Loucy (cell line): Measurements from ENCODE around the gene DAD1.
A peak's percentile ranks its signal among the peaks of the same experiment; 100 is the strongest.

ENCODE experiments used
- H2AFZ ChIP-seq: fragments of 200-600 bp; sonication (generic); 2 replicates; pipeline ENCODE4 v1.6.0; 2016; ENCODE audit warnings: antibody characterized with exemption, mild to moderate bottlenecking, low read length, moderate library complexity
- H3F3A ChIP-seq: fragments of 200-600 bp; 2 replicates; pipeline ENCODE4 v1.6.0; 2016; ENCODE audit warnings: antibody characterized with exemption, low read depth, mild to moderate bottlenecking
- H3K27me3 ChIP-seq: fragments of 200-600 bp; sonication (generic); 2 replicates; pipeline ENCODE4 v1.6.1; 2014; ENCODE audit warnings: low read length, mild to moderate bottlenecking; ENCODE audit not compliant: insufficient read depth, poor library complexity, severe bottlenecking
- H3K36me3 ChIP-seq: fragments of 200-600 bp; sonication (generic); 2 replicates; pipeline ENCODE4 v1.6.1; 2016; ENCODE audit warnings: low read length; ENCODE audit not compliant: insufficient read depth
- H3K4me1 ChIP-seq: fragments of 200-600 bp; sonication (generic); 2 replicates; pipeline ENCODE4 v1.5.1; 2014; ENCODE audit warnings: low read length, mild to moderate bottlenecking; ENCODE audit not compliant: insufficient read depth, poor library complexity, severe bottlenecking
- H3K4me2 ChIP-seq: fragments of 200-600 bp; sonication (generic); 2 replicates; pipeline ENCODE4 v1.6.0; 2014; ENCODE audit warnings: antibody characterized with exemption, low read length, low read depth, mild to moderate bottlenecking; ENCODE audit not compliant: poor library complexity, severe bottlenecking
- H3K4me3 ChIP-seq: fragments of 200-600 bp; sonication (generic); 2 replicates; pipeline ENCODE4 v1.5.1; 2014; ENCODE audit warnings: low read length, mild to moderate bottlenecking, mixed read lengths; ENCODE audit not compliant: poor library complexity, severe bottlenecking
- H3K79me2 ChIP-seq: fragments of 200-600 bp; sonication (generic); 2 replicates; pipeline ENCODE4 v1.6.1; 2014; ENCODE audit warnings: low read length; ENCODE audit not compliant: insufficient read depth
- H3K9ac ChIP-seq: fragments of 200-600 bp; sonication (generic); 2 replicates; pipeline ENCODE4 v1.6.0; 2014; ENCODE audit warnings: mild to moderate bottlenecking, low read depth, low read length, moderate library complexity; ENCODE audit not compliant: poor library complexity, severe bottlenecking
- H3K9me2 ChIP-seq: fragments of 200-600 bp; sonication (generic); replicated peaks from 2 replicates; pipeline ENCODE4 v1.6.1; 2016; ENCODE audit warnings: low read depth, low read length, mixed read lengths
- H3K9me3 ChIP-seq: fragments of 200-600 bp; sonication (generic); 2 replicates; pipeline ENCODE4 v1.6.1; 2014; ENCODE audit warnings: mild to moderate bottlenecking, antibody characterized with exemption, low read length, low read depth; ENCODE audit not compliant: insufficient read depth
- H4K20me1 ChIP-seq: fragments of 200-600 bp; sonication (generic); 2 replicates; pipeline ENCODE4 v1.6.0; 2014; ENCODE audit warnings: antibody characterized with exemption, low read length, mild to moderate bottlenecking; ENCODE audit not compliant: insufficient read depth, poor library complexity, severe bottlenecking
- CTCF ChIP-seq: fragments of 200-600 bp; sonication (generic); conservative IDR thresholded peaks from 2 replicates; pipeline ENCODE4 v1.5.1; 2014; ENCODE audit warnings: mild to moderate bottlenecking, antibody characterized with exemption, low read length
- EZH2phosphoT487 ChIP-seq: fragments of 200-600 bp; IDR thresholded peaks from 2 replicates; pipeline ENCODE4 v1.6.1; 2018; ENCODE audit warnings: antibody characterized with exemption, mild to moderate bottlenecking, moderate library complexity, borderline replicate concordance

DAD1 gene

GRCh38 chr14:22522466-22522957 is 66.5 kb downstream of the DAD1 start:
- peaks cover 57% of the 10 kb centered on the region for H3K4me1 ChIP-seq
- no peaks in the 10 kb centered on the region for H3K9me2 ChIP-seq
- H3K36me3 ChIP-seq, result peaks cover 55% of the 10 kb centered on the region; the same call in 1 of the 2 replicates
- H3K9ac ChIP-seq, result peak overlapping the region; percentile 45
- H3K4me3 ChIP-seq, result no peak overlapping the region
- H4K20me1 ChIP-seq, result peaks cover 29% of the 10 kb centered on the region
- H3K79me2 ChIP-seq, result peaks cover 98% of the 10 kb centered on the region
- no peaks in the 10 kb centered on the region for H3K27me3 ChIP-seq
- TF ChIP-seq EZH2phosphoT487, result no peak
- TF ChIP-seq CTCF, result no peak
- H3F3A ChIP-seq, result 0 out of 2 replicates have a peak, but pooled peaks cover 6% of the 10 kb centered on the region
- H3K9me3 ChIP-seq, result no peaks in the 10 kb centered on the region
- H3K4me2 ChIP-seq, result peak overlapping the region; percentile 31
- no peak overlapping the region for H2AFZ ChIP-seq

GRCh38 chr14:22521449-22522239 is 67.4 kb downstream of the DAD1 start:
- H3K4me3 ChIP-seq, result no peak overlapping the region
- TF ChIP-seq EZH2phosphoT487 (no peak), CTCF (no peak)
- peaks cover 59% of the 10 kb centered on the region for H3K4me1 ChIP-seq
- H4K20me1 ChIP-seq, result peaks cover 25% of the 10 kb centered on the region
- H3K9ac ChIP-seq, result peak overlapping the region; percentile 45
- H3K9me2 ChIP-seq, result no peaks in the 10 kb centered on the region
- H3K36me3 ChIP-seq, result peaks cover 54% of the 10 kb centered on the region; the same call in 1 of the 2 replicates
- H3F3A ChIP-seq, result 0 out of 2 replicates have a peak, but pooled peaks cover 6% of the 10 kb centered on the region
- no peak overlapping the region for H2AFZ ChIP-seq
- no peaks in the 10 kb centered on the region for H3K9me3 ChIP-seq
- peaks cover 98% of the 10 kb centered on the region for H3K79me2 ChIP-seq
- H3K4me2 ChIP-seq, result no peak overlapping the region
- H3K27me3 ChIP-seq, result no peaks in the 10 kb centered on the region

- H2AFZ ChIP-seq, result no peak overlapping the region
- H3K4me3 ChIP-seq, result no peak overlapping the region
- H4K20me1 ChIP-seq, result peaks cover 25% of the 10 kb centered on the region
Observed at GRCh38 chr14:22520796-22521195, 68.2 kb downstream of the DAD1 start.

More at GRCh38 chr14:22520796-22521195, 68.2 kb downstream of the DAD1 start:
- no peaks in the 10 kb centered on the region for H3K9me3 ChIP-seq
- H3K4me1 ChIP-seq, result peaks cover 54% of the 10 kb centered on the region
- no peak overlapping the region for H3K9ac ChIP-seq
- no peak overlapping the region for H3K4me2 ChIP-seq
- TF ChIP-seq CTCF (no peak), EZH2phosphoT487 (no peak)
- H3K27me3 ChIP-seq, result no peaks in the 10 kb centered on the region
- peaks cover 98% of the 10 kb centered on the region for H3K79me2 ChIP-seq
- H3K36me3 ChIP-seq, result peaks cover 62% of the 10 kb centered on the region; the same call in 1 of the 2 replicates
- 0 out of 2 replicates have a peak, but pooled peaks cover 6% of the 10 kb centered on the region for H3F3A ChIP-seq
- H3K9me2 ChIP-seq, result no peaks in the 10 kb centered on the region
